Measurements from ENCODE around the gene TRIM24.
"Not testable (repeated sequence)": the region's sequence is repeated elsewhere in the genome, so short reads cannot be mapped to it uniquely, and the experiment has no call there.

The TRIM24 gene

DNA sequence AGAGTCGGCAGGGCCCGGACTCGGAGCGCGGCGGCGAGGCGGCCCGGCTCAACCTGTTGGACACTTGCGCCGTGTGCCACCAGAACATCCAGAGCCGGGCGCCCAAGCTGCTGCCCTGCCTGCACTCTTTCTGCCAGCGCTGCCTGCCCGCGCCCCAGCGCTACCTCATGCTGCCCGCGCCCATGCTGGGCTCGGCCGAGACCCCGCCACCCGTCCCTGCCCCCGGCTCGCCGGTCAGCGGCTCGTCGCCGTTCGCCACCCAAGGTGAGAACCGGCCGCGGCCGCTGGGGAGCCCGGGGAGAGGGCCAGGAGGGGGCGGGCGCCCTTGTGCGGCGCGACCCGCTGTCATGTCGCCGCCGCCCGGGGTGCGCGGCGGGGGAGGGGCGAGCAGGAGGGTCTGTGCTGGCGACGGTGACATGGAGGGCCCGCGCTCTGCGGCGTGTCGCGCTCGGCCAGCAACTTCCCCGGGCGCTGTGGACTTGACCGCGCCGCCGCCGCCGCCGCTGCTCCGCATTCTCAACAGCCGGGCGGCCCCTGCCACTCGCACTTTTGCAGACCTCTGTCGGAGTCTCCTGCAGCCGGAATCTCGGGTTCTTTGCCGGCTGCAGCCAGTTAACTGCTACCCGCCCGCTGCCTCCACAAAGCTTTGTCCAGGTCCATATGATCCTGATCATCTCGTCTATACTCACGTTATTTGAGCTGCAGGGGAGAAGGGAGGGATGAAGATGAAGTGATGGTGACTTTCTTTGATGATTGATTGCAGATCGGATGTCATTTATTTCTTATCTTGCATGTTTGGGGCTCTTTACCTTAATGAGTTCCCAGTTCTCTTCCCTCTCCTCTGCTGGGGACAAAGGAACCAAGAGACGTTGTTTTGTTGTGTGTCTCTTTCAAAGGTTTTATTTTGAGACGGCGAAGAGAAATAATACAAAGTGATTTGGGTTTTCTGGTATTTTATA, 869 bp downstream of the TRIM24 start:
- DNase-seq, result peak; percentile 56

DNA sequence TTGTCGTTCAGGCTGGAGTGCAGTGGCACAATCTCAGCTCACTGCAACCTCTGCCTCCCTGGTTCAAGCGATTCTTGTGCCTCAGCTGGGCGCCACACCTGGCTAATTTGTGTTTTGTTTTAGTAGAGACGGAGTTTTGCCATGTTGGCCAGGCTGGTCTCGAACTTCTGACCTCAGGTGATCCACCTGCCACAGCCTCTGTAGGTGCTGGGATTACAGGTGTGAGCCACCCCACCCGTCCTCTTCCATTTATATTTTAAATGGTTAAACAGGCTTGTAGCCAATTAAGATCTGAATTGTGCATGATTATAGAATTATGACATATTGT, 3.2 kb downstream of the TRIM24 start:
- not testable (repeated sequence) for DNase-seq

DNA sequence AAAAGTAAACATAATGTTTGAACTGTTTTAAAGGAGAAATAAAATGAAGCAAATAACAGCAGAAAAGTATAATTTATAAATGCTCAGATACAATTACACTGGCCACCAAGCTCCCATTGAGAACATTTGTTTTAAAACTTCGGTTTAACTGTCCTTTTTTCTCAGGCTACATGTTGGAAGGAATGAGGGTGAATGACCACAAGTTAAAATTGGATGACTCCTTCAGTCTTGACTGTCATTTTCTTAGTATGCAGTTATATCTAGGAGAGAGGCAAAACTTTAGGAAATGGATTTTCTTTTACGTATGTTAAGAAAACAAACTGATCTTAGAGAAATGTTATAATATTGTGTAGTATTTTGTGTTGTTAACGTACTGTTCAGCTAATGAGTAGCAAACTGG, 5.0 kb downstream of the TRIM24 start:
- no peak for DNase-seq

DNA sequence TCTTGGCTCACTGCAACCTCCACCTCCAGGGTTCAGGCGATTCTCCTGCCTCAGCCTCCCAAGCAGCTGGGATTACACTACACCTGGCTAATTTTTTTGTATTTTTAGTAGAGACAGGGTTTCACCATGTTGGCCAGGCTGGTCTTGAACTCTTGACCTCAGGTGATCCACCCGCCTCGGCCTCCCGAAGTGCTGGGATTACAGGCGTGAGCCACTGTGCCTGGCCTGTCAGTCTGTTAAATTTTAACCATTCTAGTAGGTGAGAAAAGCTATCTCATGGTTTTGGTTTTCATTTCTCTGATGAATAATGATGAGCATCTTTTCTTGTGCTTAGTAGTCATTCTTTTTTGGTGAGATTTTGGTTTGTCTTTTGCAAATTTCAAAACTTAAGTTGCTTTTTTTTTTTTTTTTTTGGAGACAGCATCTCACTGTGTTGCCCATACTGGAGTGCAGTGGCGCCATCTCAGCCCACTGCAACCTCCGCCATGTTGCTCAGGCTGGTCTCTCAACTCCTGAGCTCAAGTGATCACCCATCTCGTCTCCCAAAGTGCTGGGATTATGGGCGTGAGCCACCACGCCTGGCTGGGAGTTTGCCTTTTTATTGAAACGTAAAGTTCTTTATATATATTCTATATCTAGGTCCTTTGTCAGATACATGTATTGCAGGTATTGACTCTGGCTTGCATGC, 6.2 kb downstream of the TRIM24 start:
- DNase-seq, result not testable (repeated sequence)

DNA sequence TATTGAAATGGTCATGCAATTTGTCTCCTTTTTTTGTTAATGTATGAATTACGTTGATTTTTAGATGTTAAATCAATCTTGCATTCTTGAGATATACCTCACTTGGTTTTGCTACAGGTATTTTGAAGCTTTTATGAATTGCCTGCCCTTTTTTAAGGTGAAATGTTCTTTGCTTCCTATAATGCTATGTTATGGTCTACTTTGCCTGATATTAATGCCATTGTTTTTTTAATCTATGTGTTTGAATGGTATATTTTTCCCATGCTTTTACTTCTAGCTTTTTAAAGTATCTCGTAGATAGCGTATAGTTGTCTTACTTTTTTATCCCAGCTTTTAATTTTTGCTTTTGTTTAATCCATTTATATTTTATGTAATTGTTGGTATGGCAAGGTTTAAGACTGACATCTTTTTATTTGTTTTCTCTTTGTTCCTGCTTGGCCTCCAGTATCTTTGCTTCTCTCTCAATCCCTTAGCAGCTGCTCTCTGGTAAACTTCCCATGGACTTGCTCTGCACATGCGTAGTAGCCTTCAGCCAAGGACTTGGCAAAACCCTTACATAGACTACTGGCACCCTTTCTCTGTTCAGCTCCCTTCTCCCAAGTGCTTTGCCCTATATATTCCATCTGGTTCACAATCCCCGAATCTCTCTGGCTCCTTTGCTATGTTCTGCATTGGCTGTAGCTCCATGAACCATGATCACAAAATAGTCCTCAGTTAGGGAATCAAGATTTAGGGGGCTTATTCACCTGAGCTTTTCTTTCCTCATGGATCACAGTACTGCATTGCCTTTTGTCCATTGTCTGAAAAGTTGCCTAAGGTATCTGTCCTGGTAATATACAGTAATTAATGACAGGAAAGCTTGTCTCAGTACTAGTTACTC, 8.4 kb downstream of the TRIM24 start:
- DNase-seq, result no peak

DNA sequence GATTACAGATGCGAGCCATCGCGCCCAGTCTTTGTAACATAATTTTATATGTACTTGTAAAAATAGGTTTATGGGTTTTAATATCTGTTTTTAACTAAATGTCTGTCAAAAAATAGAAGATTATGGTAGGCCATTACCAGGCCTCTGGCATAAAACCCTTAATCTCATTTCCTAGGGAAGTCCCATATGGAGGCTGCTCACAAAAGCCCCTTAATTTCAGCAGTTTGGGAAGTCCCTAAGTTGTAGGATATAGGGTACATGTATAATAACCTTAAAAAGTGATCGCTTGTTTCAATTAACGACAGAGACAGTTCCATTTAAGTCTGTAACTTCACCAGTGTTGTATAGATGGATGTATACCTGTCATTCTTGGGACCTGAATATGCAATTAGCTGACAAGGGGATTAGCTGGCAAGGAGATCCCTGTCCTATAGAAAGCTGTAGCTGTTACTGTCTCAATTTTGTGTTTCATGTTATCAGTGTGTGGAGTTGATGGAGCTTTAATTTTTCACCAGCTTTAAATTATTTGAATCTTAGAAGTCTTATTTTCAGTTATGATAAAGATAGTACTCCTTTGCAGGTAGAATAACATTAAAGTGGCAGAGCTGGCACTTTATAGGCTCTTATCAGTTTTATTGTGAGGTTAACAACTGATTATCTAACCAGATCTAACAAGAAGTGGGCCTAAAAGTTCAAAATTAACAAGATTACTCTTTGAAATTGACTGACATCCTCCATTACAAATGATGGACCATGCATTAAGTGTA, 10.5 kb downstream of the TRIM24 start:
- DNase-seq, result no peak

DNA sequence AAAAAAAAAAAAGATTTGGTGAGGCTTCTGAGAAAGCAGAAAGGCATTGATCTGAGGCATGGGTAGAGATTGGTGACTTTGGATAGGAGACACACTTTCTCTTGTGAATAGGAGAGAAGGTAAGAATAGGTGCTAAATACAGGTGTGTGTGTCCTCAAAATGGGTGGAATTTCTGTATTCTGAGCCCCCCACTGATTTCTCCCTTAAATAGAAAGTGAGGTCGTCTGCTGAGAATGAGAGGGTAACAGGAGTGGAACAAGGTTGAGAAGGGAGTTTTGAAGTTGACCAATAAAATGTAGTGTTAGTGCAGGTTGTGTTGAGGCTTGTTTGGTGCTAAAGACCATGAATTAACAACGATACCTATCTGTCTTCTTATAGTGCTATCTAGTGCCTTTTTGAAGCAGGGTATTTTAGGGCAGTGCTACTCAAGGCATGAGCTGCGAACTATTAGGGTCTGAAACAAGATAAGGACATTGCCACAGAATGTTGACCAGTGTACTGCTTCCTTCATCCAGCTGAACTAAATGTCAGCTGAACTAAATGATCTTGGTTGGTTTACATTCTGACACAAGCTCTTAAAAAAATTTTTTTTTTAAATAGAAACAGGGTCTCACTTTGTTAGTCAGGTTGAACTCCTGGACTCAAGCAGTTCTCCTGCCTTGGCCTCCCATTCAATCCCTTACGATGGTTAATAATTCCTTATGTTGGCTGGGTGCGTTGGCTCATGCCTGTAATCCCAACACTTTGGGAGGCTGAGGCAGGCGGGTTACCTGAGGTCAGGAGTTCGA, 12.4 kb downstream of the TRIM24 start:
- no peak for DNase-seq

- no peak for DNase-seq
Measured at GRCh38 chr7:138475377-138475776, 15.3 kb downstream of the TRIM24 start.

- DNase-seq, result no peak
Measured at GRCh38 chr7:138477081-138477578, 17.1 kb downstream of the TRIM24 start.

GRCh38 chr7:138477581-138477980, 17.5 kb downstream of the TRIM24 start:
- DNase-seq, result no peak

GRCh38 chr7:138478499-138478908, 18.4 kb downstream of the TRIM24 start:
- DNase-seq, result no peak

DNA sequence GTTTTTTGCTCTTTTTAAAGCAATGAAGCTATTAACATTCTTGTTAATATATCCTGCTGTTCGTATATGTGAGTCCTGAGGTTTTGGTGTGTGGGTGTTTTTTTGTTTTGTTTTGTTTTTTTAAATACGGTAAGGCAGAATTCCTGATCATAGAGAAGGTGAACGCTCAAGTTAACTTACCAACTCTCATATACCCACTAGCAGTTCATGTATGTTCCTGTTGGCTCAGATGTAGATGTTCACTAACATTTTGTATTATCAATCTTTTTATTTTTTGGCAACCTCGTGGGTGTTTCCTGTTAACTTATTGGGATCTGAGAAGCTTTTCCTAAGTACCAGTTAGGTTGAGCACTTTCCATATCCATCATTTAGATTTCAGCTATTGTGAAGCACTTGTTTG, 20.5 kb downstream of the TRIM24 start:
- no peak for DNase-seq

DNA sequence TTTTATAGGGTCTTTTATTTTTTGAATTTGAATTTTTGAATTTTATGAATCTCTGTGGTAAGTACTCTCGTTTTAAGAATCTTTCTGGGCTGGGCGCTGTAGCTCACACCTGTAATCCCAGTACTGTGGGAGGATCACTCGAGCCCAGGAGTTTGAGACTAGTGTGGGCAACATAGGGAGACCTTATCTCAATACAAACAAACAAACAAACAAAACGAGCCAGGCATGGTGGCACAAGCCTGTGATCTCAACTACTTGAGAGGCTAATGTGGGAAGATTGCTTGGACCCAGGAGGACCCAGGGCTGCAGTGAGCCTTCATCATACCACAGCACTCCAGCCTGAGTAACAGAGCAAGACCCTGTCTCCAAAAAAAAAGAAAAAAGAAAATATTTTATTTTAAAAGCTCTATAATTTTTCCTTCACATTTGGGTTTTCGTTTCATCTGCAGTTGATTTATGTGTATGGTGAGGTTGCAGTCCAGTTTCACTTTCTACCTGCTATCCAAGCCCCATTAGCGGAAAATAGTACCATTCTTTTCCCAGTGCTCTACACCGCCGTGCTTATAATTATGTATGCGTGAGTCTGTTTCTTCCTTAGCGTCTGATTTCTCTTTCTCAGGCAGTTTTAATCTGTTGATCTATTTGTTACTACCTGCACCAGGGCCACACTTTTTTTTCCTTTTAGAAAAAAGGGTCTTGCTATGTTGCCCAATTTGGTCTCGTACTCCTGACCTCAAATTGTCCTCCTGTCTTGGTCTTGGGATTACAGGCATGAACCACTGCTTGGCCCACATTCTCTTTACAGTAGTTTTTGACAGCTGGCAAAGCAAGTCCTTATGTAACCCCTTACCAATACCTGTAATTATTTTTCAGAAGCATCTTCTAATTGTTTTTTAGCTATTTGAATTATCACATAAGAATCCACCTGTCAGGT, 21.7 kb downstream of the TRIM24 start:
- no peak for DNase-seq

DNA sequence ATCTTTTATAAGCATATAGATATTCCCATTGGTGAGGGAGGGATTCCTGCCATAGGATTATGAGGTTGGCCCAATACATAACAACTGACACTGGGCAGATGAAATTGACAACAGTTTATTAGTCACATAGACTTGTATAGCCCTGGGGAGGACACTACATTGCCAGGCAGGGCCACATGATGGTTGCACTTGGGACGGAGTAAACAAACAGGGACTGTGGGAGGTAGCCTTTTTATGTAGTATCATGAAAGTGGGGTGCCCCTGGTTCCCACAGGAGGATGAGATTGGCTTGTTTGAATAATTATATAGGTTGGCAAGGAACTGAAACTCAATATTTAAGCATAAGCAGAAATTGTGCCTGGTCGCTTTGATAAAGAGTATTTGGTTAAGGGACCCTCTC, 23.5 kb downstream of the TRIM24 start:
- no peak for DNase-seq

DNA sequence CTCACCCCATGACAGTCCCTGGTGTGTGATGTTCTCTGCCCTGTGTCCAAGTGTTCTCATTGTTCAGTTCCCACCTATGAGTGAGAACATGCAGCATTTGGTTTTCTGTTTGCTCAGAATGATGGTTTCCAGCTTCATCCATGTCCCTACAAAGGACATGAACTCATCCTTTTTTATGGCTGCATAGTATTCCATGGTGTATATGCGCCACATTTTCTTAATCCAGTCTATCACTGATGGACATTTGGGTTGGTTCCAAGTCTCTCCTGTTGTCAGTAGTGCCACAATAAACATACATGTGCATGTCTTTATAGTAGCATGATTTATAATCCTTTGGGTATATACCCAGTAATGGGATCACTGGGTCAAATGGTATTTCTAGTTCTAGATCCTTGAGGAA, 25.4 kb downstream of the TRIM24 start:
- DNase-seq, result not testable (repeated sequence)

DNA sequence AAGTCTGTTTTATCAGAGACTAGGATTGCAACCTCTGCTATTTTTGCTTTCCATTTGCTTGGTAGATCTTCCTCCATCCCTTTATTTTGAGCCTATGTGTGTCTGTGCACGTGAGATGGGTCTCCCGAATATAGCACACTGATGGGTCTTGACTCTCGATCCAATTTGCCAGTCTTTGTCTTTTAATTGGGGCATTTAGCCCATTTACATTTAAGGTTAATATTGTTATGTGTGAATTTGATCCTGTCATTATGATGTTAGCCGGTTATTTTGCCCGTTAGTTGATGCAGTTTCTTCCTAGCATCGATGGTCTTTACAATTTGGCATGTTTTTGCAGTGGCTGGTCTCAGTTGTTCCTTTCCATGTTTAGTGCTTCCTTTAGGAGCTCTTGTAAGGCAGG, 29.1 kb downstream of the TRIM24 start:
- not testable (repeated sequence) for DNase-seq

- DNase-seq, result no peak
Measured at GRCh38 chr7:138491612-138492386, 31.7 kb downstream of the TRIM24 start.

GRCh38 chr7:138492423-138492822, 32.4 kb downstream of the TRIM24 start:
- no peak for DNase-seq

GRCh38 chr7:138493535-138493934, 33.5 kb downstream of the TRIM24 start:
- no peak for DNase-seq

Data from NCI-H774 (cell line).